GM10248 (cell line): ENCODE measurements around the gene NOXO1.
"Not testable (repeated sequence)": the region's sequence is repeated elsewhere in the genome, so short reads cannot be mapped to it uniquely, and the experiment has no call there.

Source experiments
- CTCF ChIA-PET: fragments of 300-600 bp; sonication (Branson Sonifier 250); formaldehyde crosslinking; extraction: SDS; loops from one replicate; lab custom pipeline; 2021; ENCODE audit warnings: antibody characterized with exemption; lab: Yijun Ruan, JAX
- POLR2A ChIA-PET: fragments of 350-650 bp; sonication (Branson Sonifier 250); formaldehyde crosslinking; extraction: SDS; loops from one replicate; lab custom pipeline; 2020; ENCODE audit warnings: antibody characterized with exemption; lab: Yijun Ruan, JAX
- DNase-seq: peaks from one replicate; pipeline ENCODE4 v3.0.0; 2012; ENCODE audit errors: extremely low spot score
- TF ChIP-seq, protein P1 (sequence below): IDR thresholded peaks from 2 replicates; pipeline ENCODE4 v1.5.1; 2012; ENCODE audit warnings: mild to moderate bottlenecking, low read depth; ENCODE audit errors: extremely low read depth, missing control alignments, control extremely low read depth

Gene NOXO1

DNA sequence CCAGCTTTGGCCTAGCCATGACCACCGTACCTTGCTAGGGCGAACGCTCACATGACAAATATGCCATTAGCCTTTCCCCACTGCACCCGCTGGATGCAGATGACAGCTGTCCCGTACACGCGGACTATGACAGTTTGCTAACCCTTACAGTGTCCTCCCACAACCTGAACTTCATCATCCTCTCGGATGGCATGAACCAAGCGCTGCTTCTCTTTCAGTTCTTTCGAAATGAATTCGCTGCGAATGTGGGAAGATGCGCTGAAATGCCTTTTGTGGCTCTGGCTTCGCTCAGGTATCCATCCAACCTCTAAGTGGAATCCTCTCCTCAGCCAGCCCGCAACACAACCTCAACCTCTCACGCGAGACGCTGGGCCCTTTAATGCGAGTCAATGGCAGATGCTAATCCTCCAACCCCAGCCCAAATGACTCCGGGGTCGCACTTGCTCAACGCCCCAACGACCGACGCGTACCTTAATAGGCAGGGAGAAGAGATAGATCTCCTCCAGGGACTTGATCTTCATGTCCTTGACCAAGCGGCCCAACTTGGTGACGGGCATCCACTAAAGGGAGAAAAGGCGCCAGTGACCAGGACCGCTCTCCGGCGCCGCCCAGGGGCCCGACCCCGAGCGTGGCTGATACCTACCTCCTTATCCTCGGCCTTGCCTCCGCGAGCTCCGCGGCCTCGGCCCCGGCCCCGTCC lies 17.3 kb downstream of the NOXO1 start:
- ChIA-PET POLR2A (interaction anchor here (0.6 to 2.5 kb wide), 26 partner anchors 8 to 1397 kb away, joined by 3 to 24 read pairs (median 6); partner anchors contain the start of genes ECI1, GFER, MAPK8IP3 and MLST8), CTCF (interaction anchor here (1.0 to 1.1 kb wide), 3 partner anchors 22 to 177 kb away, joined by 3 to 5 read pairs (median 4); no protein-coding TSS in a partner anchor)
- TF ChIP-seq, protein P1, sequence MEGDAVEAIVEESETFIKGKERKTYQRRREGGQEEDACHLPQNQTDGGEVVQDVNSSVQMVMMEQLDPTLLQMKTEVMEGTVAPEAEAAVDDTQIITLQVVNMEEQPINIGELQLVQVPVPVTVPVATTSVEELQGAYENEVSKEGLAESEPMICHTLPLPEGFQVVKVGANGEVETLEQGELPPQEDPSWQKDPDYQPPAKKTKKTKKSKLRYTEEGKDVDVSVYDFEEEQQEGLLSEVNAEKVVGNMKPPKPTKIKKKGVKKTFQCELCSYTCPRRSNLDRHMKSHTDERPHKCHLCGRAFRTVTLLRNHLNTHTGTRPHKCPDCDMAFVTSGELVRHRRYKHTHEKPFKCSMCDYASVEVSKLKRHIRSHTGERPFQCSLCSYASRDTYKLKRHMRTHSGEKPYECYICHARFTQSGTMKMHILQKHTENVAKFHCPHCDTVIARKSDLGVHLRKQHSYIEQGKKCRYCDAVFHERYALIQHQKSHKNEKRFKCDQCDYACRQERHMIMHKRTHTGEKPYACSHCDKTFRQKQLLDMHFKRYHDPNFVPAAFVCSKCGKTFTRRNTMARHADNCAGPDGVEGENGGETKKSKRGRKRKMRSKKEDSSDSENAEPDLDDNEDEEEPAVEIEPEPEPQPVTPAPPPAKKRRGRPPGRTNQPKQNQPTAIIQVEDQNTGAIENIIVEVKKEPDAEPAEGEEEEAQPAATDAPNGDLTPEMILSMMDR, result peak; percentile 46
- no peak for DNase-seq

DNA sequence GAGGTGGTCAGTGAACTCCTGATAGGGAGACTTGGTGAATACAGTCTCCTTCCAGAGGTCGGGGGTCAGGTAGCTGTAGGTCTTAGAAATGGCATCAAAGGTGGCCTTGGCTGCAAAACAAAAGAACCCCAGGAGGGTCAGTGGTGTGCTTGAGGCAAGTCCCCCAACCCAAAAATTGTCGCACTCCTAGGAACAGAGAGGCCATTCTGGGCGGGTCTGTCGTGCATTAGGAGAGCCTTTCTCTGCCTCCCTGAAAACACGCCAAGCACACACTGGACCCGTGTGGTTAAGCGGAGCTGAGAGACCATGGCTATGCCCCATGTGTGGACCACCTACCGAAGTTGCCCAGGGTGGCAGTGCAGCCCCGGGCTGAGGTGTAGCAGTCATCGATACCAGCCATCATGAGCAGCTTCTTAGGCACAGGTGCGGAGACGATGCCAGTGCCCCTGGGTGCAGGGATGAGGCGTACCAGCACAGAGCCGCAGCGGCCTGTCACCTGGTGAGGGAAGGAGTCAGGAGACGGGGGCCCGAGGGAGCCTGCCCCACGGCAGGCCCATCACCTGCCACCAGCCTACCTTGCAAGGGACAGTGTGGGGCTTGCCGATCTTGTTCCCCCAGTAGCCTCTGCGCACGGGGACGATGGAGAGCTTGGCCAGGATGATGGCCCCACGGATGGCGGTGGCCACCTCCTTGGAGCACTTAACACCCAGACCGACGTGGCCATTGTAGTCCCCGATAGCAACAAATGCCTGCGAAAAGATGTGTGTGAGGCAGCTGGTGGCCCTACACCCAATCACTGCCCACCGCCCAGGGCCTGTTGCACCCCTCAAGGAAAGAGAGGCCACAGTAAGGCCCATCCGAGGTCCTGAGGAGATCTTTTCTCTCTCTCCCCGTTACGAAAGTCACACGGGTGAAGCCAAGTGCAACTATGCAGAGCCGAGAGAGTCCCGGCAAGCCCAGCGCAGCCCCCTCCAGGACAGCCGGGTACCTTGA lies 18.8 kb downstream of the NOXO1 start:
- ChIA-PET POLR2A (interaction anchor here (0.6 to 1.6 kb wide), 4 partner anchors 8 to 65 kb away, joined by 4 to 5 read pairs (median 4); partner anchors contain the start of genes NHERF2, RPL3L and TBL3), CTCF (interaction anchor here (1.3 kb wide), 1 partner anchor 42 kb away, joined by 4 read pairs; no protein-coding TSS in a partner anchor)
- DNase-seq, result not testable (repeated sequence)

DNA sequence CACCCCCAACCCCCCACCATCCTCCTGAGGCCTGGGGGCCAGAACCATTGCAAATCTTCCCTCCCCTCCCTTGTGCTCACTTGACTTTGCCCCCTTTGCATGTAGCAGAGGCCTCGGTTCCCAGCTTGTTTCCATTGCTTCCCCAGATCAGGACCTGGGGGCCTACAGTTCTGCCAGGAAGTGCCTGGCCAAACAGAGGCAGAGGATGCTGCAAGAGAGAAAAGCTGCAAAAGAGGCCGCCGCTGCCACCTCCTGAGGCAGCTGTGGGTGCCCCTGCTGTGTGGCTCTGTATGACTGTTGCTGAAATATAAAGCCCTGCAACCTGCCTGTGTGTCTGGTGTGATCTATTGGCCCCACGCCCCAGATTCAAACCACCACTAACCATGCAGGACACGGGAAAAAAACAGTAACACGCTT lies 19.6 kb downstream of the NOXO1 start:
- no peak for DNase-seq
- CTCF ChIA-PET, result interaction anchor here (1.3 kb wide), 1 partner anchor 43 kb away, joined by 4 read pairs; no protein-coding TSS in a partner anchor
- POLR2A ChIA-PET, result interaction anchor here (0.6 to 1.1 kb wide), 2 partner anchors 31 to 65 kb away, joined by 4 read pairs; partner anchors contain the start of gene NHERF2
- TF ChIP-seq, protein P1, result no peak

DNA sequence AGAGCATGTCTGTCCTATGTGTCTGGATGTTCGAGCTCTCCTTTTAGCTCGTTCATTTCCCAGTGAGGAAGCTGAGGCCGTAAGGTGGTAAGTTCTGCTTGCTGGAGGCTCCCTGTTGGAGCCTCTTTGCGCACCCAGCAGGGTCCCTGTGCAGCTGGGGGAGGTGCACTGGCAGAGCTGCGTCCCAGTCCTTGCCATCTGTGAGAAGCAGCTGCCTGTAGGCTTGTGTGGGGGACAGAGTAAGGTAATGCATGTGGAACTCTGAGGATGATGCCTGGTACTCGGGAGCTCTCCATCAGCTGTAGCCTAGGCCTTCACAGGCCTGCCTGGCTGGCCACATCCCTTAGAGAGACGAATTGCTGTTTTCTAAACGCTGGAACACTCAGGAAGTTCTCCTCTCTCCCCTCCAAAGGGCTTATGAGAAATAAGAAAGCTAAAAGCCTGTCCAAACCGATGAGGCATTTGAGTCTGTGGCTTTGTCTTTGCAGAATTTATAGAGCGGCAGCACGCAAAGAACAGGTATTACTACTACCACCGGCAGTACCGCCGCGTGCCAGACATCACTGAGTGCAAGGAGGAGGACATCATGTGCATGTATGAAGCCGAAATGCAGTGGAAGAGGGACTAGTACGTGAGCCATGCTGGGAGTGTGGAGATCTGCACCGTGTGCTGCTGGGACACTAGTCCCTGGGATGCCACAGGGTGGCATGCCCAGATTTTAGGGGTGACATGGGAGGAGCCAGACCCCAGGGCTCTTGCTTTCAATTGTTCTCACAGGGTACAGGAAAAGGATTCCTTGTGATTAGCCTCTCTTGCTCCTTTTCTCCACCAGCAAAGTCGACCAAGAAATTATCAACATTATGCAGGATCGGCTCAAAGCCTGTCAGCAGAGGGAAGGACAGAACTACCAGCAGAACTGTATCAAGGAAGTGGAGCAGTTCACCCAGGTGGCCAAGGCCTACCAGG lies 20.3 kb downstream of the NOXO1 start:
- no peak for DNase-seq
- POLR2A ChIA-PET, result interaction anchor here (1.1 to 2.2 kb wide), 4 partner anchors 18 to 195 kb away, joined by 4 to 9 read pairs (median 4); partner anchors contain the start of genes MSRB1 and TRAF7
- CTCF ChIA-PET, result interaction anchor here (1.1 kb wide), 1 partner anchor 10 kb away, joined by 5 read pairs; no protein-coding TSS in a partner anchor
- TF ChIP-seq, protein P1, result no peak

DNA sequence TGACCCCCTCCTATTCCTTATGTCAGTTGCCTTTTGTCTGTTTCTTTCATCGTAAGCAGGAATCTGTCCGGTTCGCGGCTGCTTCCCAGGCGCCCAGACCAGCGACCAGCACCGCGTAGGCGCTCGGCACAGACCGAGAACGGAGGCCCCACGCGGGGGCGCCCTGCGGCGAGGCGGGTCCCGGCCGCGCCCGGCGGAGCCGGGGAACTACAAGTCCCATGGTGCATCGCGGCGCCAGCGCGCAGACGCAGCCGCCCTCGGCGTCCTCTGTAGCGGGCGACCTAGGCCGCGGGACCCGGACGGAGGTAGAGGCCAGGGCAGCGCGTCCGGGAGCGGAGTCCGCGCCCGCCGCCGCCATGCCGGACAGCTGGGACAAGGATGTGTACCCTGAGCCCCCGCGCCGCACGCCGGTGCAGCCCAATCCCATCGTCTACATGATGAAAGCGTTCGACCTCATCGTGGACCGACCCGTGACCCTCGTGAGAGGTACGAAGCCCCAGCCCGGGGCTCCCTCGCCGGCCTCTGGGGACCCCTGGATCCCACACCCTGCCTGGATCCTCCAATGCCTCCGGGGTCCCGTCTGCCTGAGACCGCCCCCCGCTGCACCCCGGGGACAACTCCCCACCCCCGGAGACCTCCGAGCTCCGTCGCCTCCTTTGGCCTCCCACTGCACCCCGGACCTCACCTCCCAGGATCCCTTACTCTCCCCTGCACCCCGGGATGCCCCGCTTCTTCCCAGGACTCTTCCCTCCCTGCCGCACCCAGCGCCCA lies 21.8 kb downstream of the NOXO1 start, which contains the start of gene NDUFB10:
NDUFB10 (plus strand) TSS at position 270 of the 771 bp plus-strand sequence; CDS start at position 357, 87 bp downstream.
- DNase-seq, result peak; percentile 93
- CTCF ChIA-PET, result interaction anchor here (2.0 kb wide), 1 partner anchor 13 kb away, joined by 5 read pairs; no protein-coding TSS in a partner anchor
- POLR2A ChIA-PET, result interaction anchor here (2.2 kb wide), 1 partner anchor 196 kb away, joined by 9 read pairs; the partner anchor contains the start of gene TRAF7
- TF ChIP-seq, protein P1, result peak; percentile 84
